ENCODE data around the gene SASH1. TPM values are rescaled to one million over a fixed set of nuclear protein-coding genes. Genes with fewer than 3 reads are reported as not detected.

The SASH1 gene
- total RNA-seq, 1 donor from 2014 or later: 108 TPM

DNA sequence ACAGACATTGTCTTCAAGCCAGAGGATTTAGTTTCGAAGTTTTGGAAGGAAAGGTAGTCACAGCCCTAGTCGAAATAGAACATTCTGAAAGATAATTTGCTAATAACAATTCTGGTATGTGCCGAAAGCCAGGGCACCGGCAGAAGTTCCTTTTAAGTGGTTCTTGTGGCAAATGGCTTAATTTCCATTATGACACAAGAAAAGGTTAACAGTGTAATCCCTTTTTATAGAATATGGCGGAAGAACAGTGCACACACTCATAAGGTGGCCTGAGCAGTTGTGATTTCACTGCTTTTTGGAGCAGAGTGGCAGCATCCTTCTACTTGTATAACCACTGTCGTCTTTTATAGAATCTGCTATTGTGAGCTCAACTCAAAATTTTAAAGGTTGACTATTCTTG is 152.4 kb downstream of the SASH1 start:
- TF ChIP-seq CTCF (IDR thresholded peaks at IDR 0.05): no peak
- no peak for ATAC-seq
- no peak for DNase-seq
- intact Hi-C loops (cut with DNase I): no loop called here
- H3K27ac ChIP-seq: no peak overlapping the region
- no peak overlapping the region for H3K4me3 ChIP-seq
- no peaks in the 10 kb centered on the region for H3K9me3 ChIP-seq
- no peaks in the 10 kb centered on the region for H3K4me1 ChIP-seq
- no peaks in the 10 kb centered on the region for H3K27me3 ChIP-seq
- H3K36me3 ChIP-seq: no peaks in the 10 kb centered on the region

DNA sequence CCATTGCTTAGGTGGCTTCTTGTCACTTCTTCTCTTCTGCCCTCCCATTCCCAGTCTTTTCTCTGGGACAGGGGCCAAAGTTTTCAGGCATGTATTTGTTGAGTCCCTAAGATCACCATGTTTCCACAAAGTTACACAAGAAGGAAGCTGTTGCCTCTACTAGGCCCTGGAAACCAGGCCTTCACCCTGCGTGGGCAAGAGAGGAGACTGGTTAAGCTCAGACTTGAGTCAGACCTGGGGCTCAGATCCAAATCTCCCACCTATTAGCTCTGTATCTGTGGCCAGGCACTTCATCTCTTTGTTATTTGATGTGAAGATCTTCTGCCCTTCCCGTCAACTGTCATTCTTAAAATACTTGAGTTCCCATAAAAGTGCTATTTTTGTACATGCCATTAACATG is 154.6 kb downstream of the SASH1 start:
- no peak for DNase-seq

GRCh38 chr6:148497717-148498116 is 155.1 kb downstream of the SASH1 start:
- intact Hi-C loops (cut with DNase I): no loop called here
- ATAC-seq (no peak), DNase-seq (no peak)
- no peaks in the 10 kb centered on the region for H3K27me3 ChIP-seq
- H3K27ac ChIP-seq: no peak overlapping the region
- H3K4me1 ChIP-seq: peaks cover 16% of the 10 kb centered on the region
- H3K36me3 ChIP-seq: no peaks in the 10 kb centered on the region
- H3K9me3 ChIP-seq: no peaks in the 10 kb centered on the region
- no peak for TF ChIP-seq CTCF (IDR thresholded peaks at IDR 0.05)
- no peak overlapping the region for H3K4me3 ChIP-seq

More for the DNA sequence above, 154.6 kb downstream of the SASH1 start:
- Histone ChIP-seq H3K4me1 (peaks cover 15% of the 10 kb centered on the region), H3K9me3 (no peaks in the 10 kb centered on the region), H3K27me3 (no peaks in the 10 kb centered on the region), H3K36me3 (no peaks in the 10 kb centered on the region), H3K4me3 (no peak overlapping the region), H3K27ac (no peak overlapping the region)
- no peak for TF ChIP-seq CTCF (IDR thresholded peaks at IDR 0.05)
- intact Hi-C loops (cut with DNase I): no loop called here
- ATAC-seq: no peak

DNA sequence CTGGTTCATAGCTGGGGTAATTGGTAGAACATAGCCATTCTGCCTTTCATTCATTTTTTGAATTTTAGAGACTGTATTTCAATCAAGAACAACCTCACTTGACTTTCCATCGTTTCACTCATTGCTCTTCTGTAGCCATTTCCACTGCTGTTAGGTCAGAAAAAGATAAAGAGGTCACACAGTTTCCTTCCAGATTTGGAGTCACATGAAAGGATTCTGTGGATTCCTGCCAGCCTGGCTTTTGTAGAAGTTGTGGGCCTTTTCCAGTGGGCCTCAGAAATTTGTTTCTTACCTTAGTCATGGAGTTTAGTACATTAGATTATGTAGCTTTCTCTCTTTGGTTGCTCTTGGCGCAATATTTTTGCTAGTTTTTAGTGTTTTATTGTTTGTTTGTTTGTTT is 157.8 kb downstream of the SASH1 start:
- H3K36me3 ChIP-seq: no peaks in the 10 kb centered on the region
- H3K9me3 ChIP-seq: no peaks in the 10 kb centered on the region
- no peak overlapping the region for H3K4me3 ChIP-seq
- H3K27ac ChIP-seq: no peak overlapping the region
- intact Hi-C loops (cut with DNase I): no loop called here
- DNase-seq: no peak
- ATAC-seq: no peak
- H3K4me1 ChIP-seq: peaks cover 16% of the 10 kb centered on the region
- no peaks in the 10 kb centered on the region for H3K27me3 ChIP-seq
- TF ChIP-seq CTCF (IDR thresholded peaks at IDR 0.05): no peak

GRCh38 chr6:148501178-148501590 is 158.5 kb downstream of the SASH1 start:
- no peak for TF ChIP-seq CTCF (IDR thresholded peaks at IDR 0.05)
- H3K9me3 ChIP-seq: no peaks in the 10 kb centered on the region
- DNase-seq (no peak), ATAC-seq (no peak)
- intact Hi-C loops (cut with DNase I): no loop called here
- H3K4me1 ChIP-seq: peaks cover 16% of the 10 kb centered on the region
- H3K4me3 ChIP-seq: no peak overlapping the region
- H3K27ac ChIP-seq: no peak overlapping the region
- H3K36me3 ChIP-seq: no peaks in the 10 kb centered on the region
- H3K27me3 ChIP-seq: no peaks in the 10 kb centered on the region

- Histone ChIP-seq H3K27me3 (no peaks in the 10 kb centered on the region), H3K36me3 (no peaks in the 10 kb centered on the region), H3K9me3 (no peaks in the 10 kb centered on the region), H3K27ac (peak overlapping the region; percentile 11), H3K4me1 (peaks cover 16% of the 10 kb centered on the region), H3K4me3 (no peak overlapping the region)
- DNase-seq (no peak), ATAC-seq (peak; percentile 45)
- intact Hi-C loops (cut with DNase I): no loop called here
- TF ChIP-seq CTCF (IDR thresholded peaks at IDR 0.05): no peak
Observed at GRCh38 chr6:148502083-148502772, 159.6 kb downstream of the SASH1 start.

All from upper lobe of right lung (tissue), 1 donor.